ENCODE measurements around the gene LGALS3BP. TPM values are rescaled to one million over a fixed set of nuclear protein-coding genes. Genes with fewer than 3 reads are reported as not detected.

LGALS3BP gene
- total and polyA plus RNA-seq, 2 donors (not counting 1 experiment from before 2014, with no cell fraction given): 1.8 to 7.5 TPM

- no peak overlapping the region for H3K4me3 Mint-ChIP-seq
- Histone ChIP-seq H4K20me1 (ENCODE audit: control insufficient read depth, insufficient read depth, low read length, poor library complexity, severe bottlenecking) (peaks cover 94% of the 10 kb centered on the region), H3K27me3 (replicated peaks in 1 of 4; ENCODE audit: control extremely low read depth in 1 of 4, control insufficient read depth in 3 of 4, insufficient read depth in 4 of 4, low read length in 3 of 4) (no peaks in the 10 kb centered on the region), H3K9ac (ENCODE audit: low read length) (no peak overlapping the region), H3K27ac (ENCODE audit: low read length in 2 of 2) (no peak overlapping the region), H3K9me3 (ENCODE audit: control extremely low read depth in 1 of 3, control insufficient read depth in 2 of 3, insufficient read depth in 1 of 3, low read length in 2 of 3) (no peaks in the 10 kb centered on the region), H3K36me3 (replicated peaks in 1 of 2; ENCODE audit: control extremely low read depth in 1 of 2, control insufficient read depth in 1 of 2, extremely low read depth in 1 of 2, insufficient read depth in 2 of 2, low read length in 1 of 2) (peaks cover 0 to 47% of the 10 kb centered on the region in 2 experiments), H3K79me2 (ENCODE audit: control insufficient read depth, insufficient read depth, low read length) (peaks cover 77% of the 10 kb centered on the region), H2AFZ (ENCODE audit: insufficient read depth, low read depth, low read length, poor library complexity, severe bottlenecking) (no peak overlapping the region), H3K4me1 (ENCODE audit: control insufficient read depth in 2 of 2, insufficient read depth in 2 of 2, low read length in 2 of 2) (peaks cover 9 to 19% of the 10 kb centered on the region in 2 donors), H3K4me3 (ENCODE audit: control extremely low read depth in 1 of 5, extremely low read depth in 1 of 5, insufficient read depth in 1 of 5, low read depth in 2 of 5, low read length in 4 of 5) (no peak overlapping the region), H3K4me2 (replicated peaks; ENCODE audit: low read depth, low read length, poor library complexity, severe bottlenecking) (no peak overlapping the region)
- peaks cover 30% of the 10 kb centered on the region for H3K4me1 Mint-ChIP-seq
- H3K9me3 Mint-ChIP-seq (ENCODE audit: insufficient read depth): no peaks in the 10 kb centered on the region
- H3K27me3 Mint-ChIP-seq: no peaks in the 10 kb centered on the region
- H3K27ac Mint-ChIP-seq: no peak overlapping the region
- intact Hi-C loops (cut with micrococcal nuclease): no loop called here
- TF ChIP-seq CTCF (IDR thresholded peaks at IDR 0.05) (no peak), EZH2 (IDR thresholded peaks at IDR 0.05; ENCODE audit: borderline replicate concordance, insufficient read depth, low read depth, low read length, poor library complexity, severe bottlenecking) (no peak)
- ChIA-PET CTCF (interaction anchor here (1.3 kb wide), 1 partner anchor 10 kb away, joined by 5 read pairs; no protein-coding TSS in a partner anchor), POLR2A (no interaction called here)
- 90% methylated on average over 16 of the region's 20 CpGs for WGBS (ENCODE audit: insufficient coverage)
- no peak for DNase-seq
- ATAC-seq (ENCODE audit: low read depth): no peak
Observed at GRCh38 chr17:79002796-79003593, 23.3 kb upstream of the LGALS3BP start.

GRCh38 chr17:79002291-79002690 is 22.6 kb upstream of the LGALS3BP start:
- Mint-ChIP-seq H3K4me1 (peaks cover 24% of the 10 kb centered on the region), H3K27ac (no peak overlapping the region), H3K9me3 (ENCODE audit: insufficient read depth) (no peaks in the 10 kb centered on the region), H3K27me3 (no peaks in the 10 kb centered on the region), H3K4me3 (no peak overlapping the region)
- TF ChIP-seq CTCF (IDR thresholded peaks at IDR 0.05): no peak
- no peak for TF ChIP-seq EZH2 (IDR thresholded peaks at IDR 0.05; ENCODE audit: borderline replicate concordance, insufficient read depth, low read depth, low read length, poor library complexity, severe bottlenecking)
- H3K4me3 ChIP-seq (ENCODE audit: control extremely low read depth in 1 of 5, extremely low read depth in 1 of 5, insufficient read depth in 1 of 5, low read depth in 2 of 5, low read length in 4 of 5): no peak overlapping the region
- H3K27ac ChIP-seq (ENCODE audit: low read length in 2 of 2): no peak overlapping the region
- ChIA-PET POLR2A (interaction anchor here (0.6 kb wide), 1 partner anchor 11 kb away, joined by 3 read pairs; no protein-coding TSS in a partner anchor), CTCF (interaction anchor here (1.3 kb wide), 1 partner anchor 9 kb away, joined by 5 read pairs; no protein-coding TSS in a partner anchor)
- H3K36me3 ChIP-seq (replicated peaks in 1 of 2; ENCODE audit: control extremely low read depth in 1 of 2, control insufficient read depth in 1 of 2, extremely low read depth in 1 of 2, insufficient read depth in 2 of 2, low read length in 1 of 2): peaks cover 0 to 51% of the 10 kb centered on the region in 2 experiments
- ATAC-seq (ENCODE audit: low read depth) (no peak), DNase-seq (no peak)
- H3K27me3 ChIP-seq (replicated peaks in 1 of 4; ENCODE audit: control extremely low read depth in 1 of 4, control insufficient read depth in 3 of 4, insufficient read depth in 4 of 4, low read length in 3 of 4): no peaks in the 10 kb centered on the region
- intact Hi-C loops (cut with micrococcal nuclease): no loop called here
- no peaks in the 10 kb centered on the region for H3K9me3 ChIP-seq (ENCODE audit: control extremely low read depth in 1 of 3, control insufficient read depth in 2 of 3, insufficient read depth in 1 of 3, low read length in 2 of 3)
- no peak overlapping the region for H2AFZ ChIP-seq (ENCODE audit: insufficient read depth, low read depth, low read length, poor library complexity, severe bottlenecking)
- WGBS (ENCODE audit: insufficient coverage): 98% methylated on average over 11 of the region's 14 CpGs
- peaks cover 94% of the 10 kb centered on the region for H4K20me1 ChIP-seq (ENCODE audit: control insufficient read depth, insufficient read depth, low read length, poor library complexity, severe bottlenecking)
- peaks cover 70% of the 10 kb centered on the region for H3K79me2 ChIP-seq (ENCODE audit: control insufficient read depth, insufficient read depth, low read length)
- H3K4me1 ChIP-seq (ENCODE audit: control insufficient read depth in 2 of 2, insufficient read depth in 2 of 2, low read length in 2 of 2): peaks cover 5 to 12% of the 10 kb centered on the region in 2 donors
- H3K4me2 ChIP-seq (replicated peaks; ENCODE audit: low read depth, low read length, poor library complexity, severe bottlenecking): no peak overlapping the region
- H3K9ac ChIP-seq (ENCODE audit: low read length): no peak overlapping the region
